Mesothelial cell of epicardium (in vitro differentiated cells): ENCODE data around the gene CPNE8. TPM values are rescaled to one million over a fixed set of nuclear protein-coding genes. Genes with fewer than 3 reads are reported as not detected.

Source experiments
- DNase-seq, 2 experiments: peaks; one replicate each; pipeline ENCODE4 v3.0.0; 2021; ENCODE audit warnings: low spot score in 2 of 2; ENCODE audit not compliant: unreplicated experiment in 2 of 2
- H3K27ac Mint-ChIP-seq: 2 replicates; pipeline ENCODE4 v1.8.0; 2021; ENCODE audit warnings: mixed read lengths
- H3K27me3 Mint-ChIP-seq: 2 replicates; pipeline ENCODE4 v1.8.0; 2021; ENCODE audit warnings: low read depth, mixed read lengths
- H3K36me3 Mint-ChIP-seq: 2 replicates; pipeline ENCODE4 v1.8.0; 2021; ENCODE audit warnings: mixed read lengths
- H3K4me1 Mint-ChIP-seq: 2 replicates; pipeline ENCODE4 v1.8.0; 2021; ENCODE audit warnings: mixed read lengths
- H3K4me3 Mint-ChIP-seq: 2 replicates; pipeline ENCODE4 v1.8.0; 2021; ENCODE audit warnings: mild to moderate bottlenecking, moderate library complexity, mixed read lengths
- H3K9me3 Mint-ChIP-seq: 2 replicates; pipeline ENCODE4 v1.8.0; 2021; ENCODE audit warnings: mixed read lengths
- CTCF ChIP-seq: fragments of 200-600 bp; sonication (generic); IDR thresholded peaks from one replicate; pipeline ENCODE4 v1.5.0; 2021; ENCODE audit warnings: antibody characterized with exemption; ENCODE audit not compliant: unreplicated experiment
- total RNA-seq: library from RNA; stranded (reverse); gene quantifications from 3 replicates; pipeline ENCODE4 v1.2.1, GENCODE V29; 2021

Gene CPNE8
- total RNA-seq, 1 donor from 2014 or later = 8.8 TPM

GRCh38 chr12:38892087-38892786 lies 13.2 kb downstream of the CPNE8 start:
- Mint-ChIP-seq H3K4me3 (no peak overlapping the region), H3K27me3 (no peaks in the 10 kb centered on the region), H3K27ac (no peak overlapping the region), H3K36me3 (no peaks in the 10 kb centered on the region), H3K4me1 (peaks cover 30% of the 10 kb centered on the region), H3K9me3 (no peaks in the 10 kb centered on the region)
- DNase-seq = no peak
- TF ChIP-seq CTCF = no peak

GRCh38 chr12:38890102-38890855 lies 15.1 kb downstream of the CPNE8 start:
- no peak for TF ChIP-seq CTCF
- Mint-ChIP-seq H3K9me3 (no peaks in the 10 kb centered on the region), H3K36me3 (no peaks in the 10 kb centered on the region), H3K4me3 (no peak overlapping the region), H3K27me3 (no peaks in the 10 kb centered on the region), H3K27ac (no peak overlapping the region), H3K4me1 (peaks cover 13% of the 10 kb centered on the region)
- DNase-seq = no peak

GRCh38 chr12:38889297-38889815 lies 16.0 kb downstream of the CPNE8 start:
- no peaks in the 10 kb centered on the region for H3K9me3 Mint-ChIP-seq
- DNase-seq = no peak
- H3K4me1 Mint-ChIP-seq = peaks cover 13% of the 10 kb centered on the region
- TF ChIP-seq CTCF = no peak
- H3K27me3 Mint-ChIP-seq = no peaks in the 10 kb centered on the region
- no peak overlapping the region for H3K4me3 Mint-ChIP-seq
- no peak overlapping the region for H3K27ac Mint-ChIP-seq
- no peaks in the 10 kb centered on the region for H3K36me3 Mint-ChIP-seq

GRCh38 chr12:38887770-38888169 lies 17.6 kb downstream of the CPNE8 start:
- Mint-ChIP-seq H3K27me3 (no peaks in the 10 kb centered on the region), H3K27ac (no peak overlapping the region), H3K4me1 (peaks cover 12% of the 10 kb centered on the region), H3K9me3 (peaks cover 1% of the 10 kb centered on the region), H3K4me3 (no peak overlapping the region), H3K36me3 (no peaks in the 10 kb centered on the region)
- no peak for DNase-seq
- TF ChIP-seq CTCF = no peak

GRCh38 chr12:38886931-38887330 lies 18.5 kb downstream of the CPNE8 start:
- DNase-seq = no peak
- H3K9me3 Mint-ChIP-seq = peaks cover 8% of the 10 kb centered on the region
- H3K36me3 Mint-ChIP-seq = no peaks in the 10 kb centered on the region
- H3K4me3 Mint-ChIP-seq = no peak overlapping the region
- no peak overlapping the region for H3K27ac Mint-ChIP-seq
- peaks cover 8% of the 10 kb centered on the region for H3K4me1 Mint-ChIP-seq
- no peaks in the 10 kb centered on the region for H3K27me3 Mint-ChIP-seq
- TF ChIP-seq CTCF = no peak
